ENCODE measurements around the gene FLVCR2. TPM values are rescaled to one million over a fixed set of nuclear protein-coding genes. Genes with fewer than 3 reads are reported as not detected.

FLVCR2 gene
- total RNA-seq, 1 donor from 2014 or later = 6.3 TPM

GRCh38 chr14:75547552-75548250, 30.7 kb upstream of the FLVCR2 start:
- H3K4me3 Mint-ChIP-seq (ENCODE audit: low read depth) = no peak overlapping the region
- DNase-seq (ENCODE audit: low spot score, unreplicated experiment) = no peak
- no peaks in the 10 kb centered on the region for H3K4me1 Mint-ChIP-seq (ENCODE audit: low read depth)
- no peak overlapping the region for H3K27ac Mint-ChIP-seq
- TF ChIP-seq CTCF (IDR thresholded peaks at IDR 0.05; ENCODE audit: unreplicated experiment) = no peak
- peaks cover 5% of the 10 kb centered on the region for H3K27me3 Mint-ChIP-seq
- no peaks in the 10 kb centered on the region for H3K9me3 Mint-ChIP-seq (ENCODE audit: low read depth)
- no peaks in the 10 kb centered on the region for H3K36me3 Mint-ChIP-seq (ENCODE audit: insufficient read depth)

GRCh38 chr14:75548544-75548943, 29.9 kb upstream of the FLVCR2 start:
- Mint-ChIP-seq H3K36me3 (ENCODE audit: insufficient read depth) (no peaks in the 10 kb centered on the region), H3K9me3 (ENCODE audit: low read depth) (no peaks in the 10 kb centered on the region), H3K27ac (no peak overlapping the region)

DNA sequence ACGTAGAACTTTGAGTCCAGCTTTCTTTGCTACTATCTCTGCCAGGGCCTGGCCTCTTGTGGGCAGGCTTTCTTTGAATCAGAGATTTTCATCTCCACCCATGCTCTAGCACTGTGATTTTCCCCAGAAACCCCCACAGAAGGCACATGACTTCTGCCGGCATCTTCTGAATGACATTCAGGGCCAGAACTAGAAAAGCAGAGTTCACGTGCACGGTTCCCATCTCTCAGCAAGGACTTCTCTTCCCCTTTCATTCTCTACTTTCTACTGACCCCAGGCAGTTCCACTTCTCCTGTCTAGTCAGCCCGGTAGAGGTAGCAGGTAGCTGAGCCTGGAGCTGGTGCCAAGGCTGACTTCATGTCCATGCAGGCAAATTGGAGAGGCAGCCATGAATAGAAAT, 29.3 kb upstream of the FLVCR2 start:
- no peak for DNase-seq (ENCODE audit: low spot score, unreplicated experiment)
- Mint-ChIP-seq H3K4me1 (ENCODE audit: low read depth) (no peaks in the 10 kb centered on the region), H3K36me3 (ENCODE audit: insufficient read depth) (no peaks in the 10 kb centered on the region), H3K4me3 (ENCODE audit: low read depth) (no peak overlapping the region), H3K9me3 (ENCODE audit: low read depth) (no peaks in the 10 kb centered on the region), H3K27ac (no peak overlapping the region), H3K27me3 (peaks cover 11% of the 10 kb centered on the region)
- TF ChIP-seq CTCF (IDR thresholded peaks at IDR 0.05; ENCODE audit: unreplicated experiment) = no peak

More at GRCh38 chr14:75548544-75548943, 29.9 kb upstream of the FLVCR2 start:
- H3K4me1 Mint-ChIP-seq (ENCODE audit: low read depth) = no peaks in the 10 kb centered on the region
- DNase-seq (ENCODE audit: low spot score, unreplicated experiment) = no peak
- H3K4me3 Mint-ChIP-seq (ENCODE audit: low read depth) = no peak overlapping the region
- peaks cover 9% of the 10 kb centered on the region for H3K27me3 Mint-ChIP-seq
- TF ChIP-seq CTCF (IDR thresholded peaks at IDR 0.05; ENCODE audit: unreplicated experiment) = no peak

- no peak overlapping the region for H3K4me3 Mint-ChIP-seq (ENCODE audit: low read depth)
- H3K4me1 Mint-ChIP-seq (ENCODE audit: low read depth) = peaks cover 8% of the 10 kb centered on the region
- H3K36me3 Mint-ChIP-seq (ENCODE audit: insufficient read depth) = no peaks in the 10 kb centered on the region
- H3K27me3 Mint-ChIP-seq = peaks cover 11% of the 10 kb centered on the region
- H3K27ac Mint-ChIP-seq = no peak overlapping the region
- no peaks in the 10 kb centered on the region for H3K9me3 Mint-ChIP-seq (ENCODE audit: low read depth)
- no peak for DNase-seq (ENCODE audit: low spot score, unreplicated experiment)
- TF ChIP-seq CTCF (IDR thresholded peaks at IDR 0.05; ENCODE audit: unreplicated experiment) = no peak
These were observed 27.4 kb upstream of the FLVCR2 start for GRCh38 chr14:75551021-75551420.

- H3K4me1 Mint-ChIP-seq (ENCODE audit: low read depth) = peaks cover 8% of the 10 kb centered on the region
- H3K9me3 Mint-ChIP-seq (ENCODE audit: low read depth) = peaks cover under 1% of the 10 kb centered on the region
- DNase-seq (ENCODE audit: low spot score, unreplicated experiment) = no peak
- H3K27ac Mint-ChIP-seq = no peak overlapping the region
- peaks cover 11% of the 10 kb centered on the region for H3K27me3 Mint-ChIP-seq
- no peak for TF ChIP-seq CTCF (IDR thresholded peaks at IDR 0.05; ENCODE audit: unreplicated experiment)
- no peak overlapping the region for H3K4me3 Mint-ChIP-seq (ENCODE audit: low read depth)
- no peaks in the 10 kb centered on the region for H3K36me3 Mint-ChIP-seq (ENCODE audit: insufficient read depth)
These were observed 25.3 kb upstream of the FLVCR2 start for GRCh38 chr14:75553157-75553556.

Measured in progenitor cell of endocrine pancreas (in vitro differentiated cells).